DND-41 (cell line): ENCODE data around the gene GSS.

Experiments
- ATAC-seq: fragments of 200-7000 bp; cut with Tn5 transposase; 3 replicates; pipeline ENCODE4 v1.9.1; 2021; ENCODE audit warnings: low read depth; ENCODE audit not compliant: insufficient read depth
- DNase-seq: peaks from one replicate; pipeline ENCODE4 v3.0.0-alpha.2; 2020
- H2AFZ ChIP-seq: 2 replicates; pipeline ENCODE4 v1.6.0; 2012; ENCODE audit warnings: low read depth, low read length
- H3K27ac ChIP-seq: 2 replicates; pipeline ENCODE4 v1.5.1; 2012; ENCODE audit warnings: low read length, inconsistent platforms
- H3K27me3 ChIP-seq: fragments of 200-600 bp; sonication (generic); 2 replicates; pipeline ENCODE4 v1.6.0; 2012; ENCODE audit warnings: low read length, mild to moderate bottlenecking, inconsistent platforms; ENCODE audit not compliant: insufficient read depth, poor library complexity
- H3K36me3 ChIP-seq: 2 replicates; pipeline ENCODE4 v1.5.1; 2012; ENCODE audit warnings: low read length, inconsistent platforms; ENCODE audit not compliant: insufficient read depth
- H3K4me1 ChIP-seq: 2 replicates; pipeline ENCODE4 v1.5.1; 2012; ENCODE audit warnings: mild to moderate bottlenecking, low read length; ENCODE audit not compliant: insufficient read depth
- H3K4me2 ChIP-seq: 2 replicates; pipeline ENCODE4 v1.6.0; 2012; ENCODE audit warnings: mild to moderate bottlenecking, moderate library complexity, low read length, inconsistent platforms; ENCODE audit not compliant: insufficient read depth
- H3K4me3 ChIP-seq, 2 experiments: fragments of 200-600 bp in 1 of 2; shearing (Covaris generic) in 1 of 2; 2 replicates each; pipeline ENCODE4 v1.5.1; 2012 to 2016; ENCODE audit warnings: inconsistent platforms in 2 of 2, low read length in 2 of 2, mild to moderate bottlenecking in 2 of 2, low read depth in 1 of 2, moderate library complexity in 1 of 2
- H3K79me2 ChIP-seq: 2 replicates; pipeline ENCODE4 v1.6.0; 2012; ENCODE audit warnings: low read length, inconsistent platforms; ENCODE audit not compliant: insufficient read depth
- H3K9ac ChIP-seq: 2 replicates; pipeline ENCODE4 v1.6.0; 2012; ENCODE audit warnings: low read depth, mild to moderate bottlenecking, inconsistent platforms, low read length, moderate library complexity
- H3K9me3 ChIP-seq: 2 replicates; pipeline ENCODE4 v1.5.1; 2012; ENCODE audit warnings: low read length, moderate library complexity, mild to moderate bottlenecking, inconsistent platforms; ENCODE audit not compliant: insufficient read depth, severe bottlenecking
- H4K20me1 ChIP-seq: 2 replicates; pipeline ENCODE4 v1.6.0; 2012; ENCODE audit warnings: low read length; ENCODE audit not compliant: insufficient read depth
- EZH2 ChIP-seq: IDR thresholded peaks from 3 replicates; pipeline ENCODE4 v1.6.1; 2012; ENCODE audit warnings: borderline replicate concordance, low read depth, mild to moderate bottlenecking, moderate library complexity, low read length, inconsistent platforms; ENCODE audit not compliant: severe bottlenecking
- TF ChIP-seq, protein P1 (sequence below): IDR thresholded peaks from 2 replicates; pipeline ENCODE4 v1.5.1; 2012; ENCODE audit warnings: borderline replicate concordance, low read length, moderate library complexity, mild to moderate bottlenecking; ENCODE audit not compliant: poor library complexity, severe bottlenecking; ENCODE audit errors: extremely low read depth

The GSS gene

DNA sequence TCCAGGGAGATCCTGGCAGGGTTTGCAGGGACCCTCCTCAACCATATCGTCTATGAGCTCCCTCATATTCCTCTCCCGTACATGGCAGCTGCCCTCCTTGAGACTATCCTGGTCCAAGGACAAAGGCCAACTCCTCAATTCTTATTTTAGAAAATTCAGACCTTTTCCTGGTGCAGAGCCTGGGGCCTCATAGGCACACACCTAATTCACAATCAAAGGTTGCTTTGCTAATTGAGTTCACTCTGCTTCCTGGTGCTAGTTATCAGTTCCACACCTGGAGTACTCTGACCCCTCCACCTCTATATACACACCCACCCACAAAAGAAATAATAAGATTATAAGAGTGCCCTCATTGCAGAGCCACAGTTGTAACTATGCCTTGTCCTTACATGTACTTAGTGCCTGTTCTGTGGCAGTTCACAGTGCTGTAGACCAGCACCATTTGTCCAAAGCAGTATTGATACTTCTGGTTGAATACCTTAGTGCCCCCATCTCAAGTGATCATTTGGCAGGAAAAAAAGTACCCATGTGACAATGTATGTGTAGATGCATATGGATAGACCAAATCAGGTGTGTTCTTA lies 38.7 kb downstream of the GSS start:
- no peak overlapping the region for H3K9ac ChIP-seq
- no peaks in the 10 kb centered on the region for H3K36me3 ChIP-seq
- H3K4me2 ChIP-seq, result no peak overlapping the region
- peaks cover 6% of the 10 kb centered on the region for H3K4me1 ChIP-seq
- no peak overlapping the region for H3K27ac ChIP-seq
- TF ChIP-seq, protein P1, sequence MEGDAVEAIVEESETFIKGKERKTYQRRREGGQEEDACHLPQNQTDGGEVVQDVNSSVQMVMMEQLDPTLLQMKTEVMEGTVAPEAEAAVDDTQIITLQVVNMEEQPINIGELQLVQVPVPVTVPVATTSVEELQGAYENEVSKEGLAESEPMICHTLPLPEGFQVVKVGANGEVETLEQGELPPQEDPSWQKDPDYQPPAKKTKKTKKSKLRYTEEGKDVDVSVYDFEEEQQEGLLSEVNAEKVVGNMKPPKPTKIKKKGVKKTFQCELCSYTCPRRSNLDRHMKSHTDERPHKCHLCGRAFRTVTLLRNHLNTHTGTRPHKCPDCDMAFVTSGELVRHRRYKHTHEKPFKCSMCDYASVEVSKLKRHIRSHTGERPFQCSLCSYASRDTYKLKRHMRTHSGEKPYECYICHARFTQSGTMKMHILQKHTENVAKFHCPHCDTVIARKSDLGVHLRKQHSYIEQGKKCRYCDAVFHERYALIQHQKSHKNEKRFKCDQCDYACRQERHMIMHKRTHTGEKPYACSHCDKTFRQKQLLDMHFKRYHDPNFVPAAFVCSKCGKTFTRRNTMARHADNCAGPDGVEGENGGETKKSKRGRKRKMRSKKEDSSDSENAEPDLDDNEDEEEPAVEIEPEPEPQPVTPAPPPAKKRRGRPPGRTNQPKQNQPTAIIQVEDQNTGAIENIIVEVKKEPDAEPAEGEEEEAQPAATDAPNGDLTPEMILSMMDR, result no peak
- no peak for TF ChIP-seq EZH2
- no peaks in the 10 kb centered on the region for H3K9me3 ChIP-seq
- H3K4me3 ChIP-seq, result no peak overlapping the region
- H3K27me3 ChIP-seq, result no peaks in the 10 kb centered on the region
- no peaks in the 10 kb centered on the region for H3K79me2 ChIP-seq
- no peak for ATAC-seq
- no peak for DNase-seq
- H4K20me1 ChIP-seq, result no peaks in the 10 kb centered on the region
- H2AFZ ChIP-seq, result no peak overlapping the region

DNA sequence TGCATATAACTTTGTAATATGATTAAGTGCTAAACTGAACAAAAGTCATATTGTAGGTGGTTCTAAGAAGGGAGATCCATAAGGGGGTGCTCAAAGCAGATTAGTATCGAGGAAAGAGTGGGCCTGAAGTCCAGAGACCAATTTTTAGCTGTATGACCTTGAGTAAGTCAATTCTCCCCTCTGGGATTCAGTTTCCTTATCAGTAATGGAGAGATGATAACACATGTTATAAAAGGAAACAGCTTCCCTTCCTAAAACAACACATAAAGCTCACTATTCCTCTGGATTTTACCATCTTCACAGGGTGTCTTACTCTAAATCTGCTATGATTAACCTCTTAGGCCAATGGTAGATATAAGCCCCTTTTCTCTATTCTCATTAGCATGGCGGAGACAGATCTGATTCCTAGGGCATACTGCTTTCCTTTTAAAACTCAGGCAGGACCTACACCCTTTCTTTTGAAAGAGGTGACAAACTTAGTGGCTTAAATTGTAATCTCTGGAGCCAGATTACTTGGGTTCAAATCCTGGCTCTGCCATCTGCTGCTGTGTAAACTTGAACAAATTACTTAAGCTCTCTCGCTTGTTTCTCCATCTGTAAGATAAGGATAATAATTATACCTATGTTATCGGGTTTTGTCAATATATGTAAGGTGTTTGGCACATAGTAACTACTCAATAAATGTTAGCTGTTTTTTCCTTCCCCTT lies 39.7 kb downstream of the GSS start:
- H3K9ac ChIP-seq, result no peak overlapping the region
- no peak overlapping the region for H3K4me2 ChIP-seq
- H3K27me3 ChIP-seq, result no peaks in the 10 kb centered on the region
- H2AFZ ChIP-seq, result no peak overlapping the region
- no peak for ATAC-seq
- no peaks in the 10 kb centered on the region for H3K79me2 ChIP-seq
- TF ChIP-seq EZH2, result no peak
- TF ChIP-seq, protein P1, result no peak
- no peaks in the 10 kb centered on the region for H3K9me3 ChIP-seq
- H4K20me1 ChIP-seq, result no peaks in the 10 kb centered on the region
- H3K36me3 ChIP-seq, result no peaks in the 10 kb centered on the region
- DNase-seq, result no peak
- H3K27ac ChIP-seq, result no peak overlapping the region
- H3K4me3 ChIP-seq, result no peak overlapping the region
- H3K4me1 ChIP-seq, result peaks cover 6% of the 10 kb centered on the region

DNA sequence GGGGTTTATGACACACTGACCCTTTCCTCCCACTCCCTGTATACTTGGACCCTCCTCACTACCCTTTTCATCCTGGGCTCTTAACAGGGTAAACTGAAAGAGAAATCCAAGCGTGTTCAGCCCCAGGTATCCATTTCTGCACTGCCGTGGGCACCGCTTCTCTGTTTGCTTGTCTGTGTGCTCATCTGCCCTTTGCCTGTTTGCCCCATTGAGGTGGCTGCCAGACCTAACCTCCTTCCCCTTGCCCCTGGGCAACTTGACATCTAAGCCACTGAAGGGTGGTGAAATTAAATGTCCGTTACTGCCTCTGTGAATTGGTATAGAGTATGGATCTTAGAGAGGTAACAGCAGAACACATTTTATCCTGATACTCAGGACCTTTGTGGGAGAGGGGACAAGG lies 40.5 kb downstream of the GSS start:
- Histone ChIP-seq H3K27ac (no peak overlapping the region), H3K4me1 (peaks cover 6% of the 10 kb centered on the region), H3K4me3 (no peak overlapping the region), H3K9ac (no peak overlapping the region), H2AFZ (no peak overlapping the region), H3K79me2 (no peaks in the 10 kb centered on the region), H4K20me1 (no peaks in the 10 kb centered on the region), H3K9me3 (no peaks in the 10 kb centered on the region), H3K27me3 (no peaks in the 10 kb centered on the region), H3K4me2 (no peak overlapping the region), H3K36me3 (no peaks in the 10 kb centered on the region)
- ATAC-seq (no peak), DNase-seq (no peak)
- TF ChIP-seq, protein P1, result no peak
- TF ChIP-seq EZH2, result no peak
